ENCODE measurements around the gene EFCAB8. TPM values are rescaled to one million over a fixed set of nuclear protein-coding genes. Genes with fewer than 3 reads are reported as not detected.

EFCAB8 gene
- total and polyA plus RNA-seq, 4 donors, result 0.25 TPM; not detected in 3

GRCh38 chr20:32964575-32964974, 105.9 kb downstream of the EFCAB8 start:
- 93% methylated on average over 6 of the region's 6 CpGs for WGBS
- H3K36me3 ChIP-seq (ENCODE audit: control insufficient read depth in 4 of 4, insufficient read depth in 3 of 4, low read depth in 1 of 4, low read length in 3 of 4), result no peaks in the 10 kb centered on the region
- no peaks in the 10 kb centered on the region for H3K9me3 ChIP-seq (ENCODE audit: control insufficient read depth in 4 of 4, low read length in 3 of 4)
- H3K27ac ChIP-seq (ENCODE audit: low read depth in 1 of 2, low read length in 2 of 2), result no peak overlapping the region
- H3K9ac ChIP-seq (ENCODE audit: low read depth in 1 of 2, low read length in 2 of 2), result no peak overlapping the region
- no peak overlapping the region for H3K4me3 ChIP-seq (ENCODE audit: low read depth in 1 of 3, low read length in 3 of 3)
- no peaks in the 10 kb centered on the region for H3K4me1 ChIP-seq (ENCODE audit: control insufficient read depth in 4 of 4, insufficient read depth in 4 of 4, low read length in 3 of 4)
- H3K27me3 ChIP-seq (ENCODE audit: control insufficient read depth in 4 of 4, insufficient read depth in 4 of 4, low read length in 3 of 4), result no peaks in the 10 kb centered on the region
- no peak for TF ChIP-seq RAD21 (IDR thresholded peaks at IDR 0.05)
- no peak for TF ChIP-seq JUND (IDR thresholded peaks at IDR 0.05)
- no peak for DNase-seq (ENCODE audit: low spot score)

GRCh38 chr20:32965115-32965514, 106.4 kb downstream of the EFCAB8 start:
- TF ChIP-seq TAF1 (conservative IDR thresholded peaks at IDR 0.05), result no peak
- TF ChIP-seq YY1 (IDR thresholded peaks at IDR 0.05), result no peak
- TF ChIP-seq FOXA1 (IDR thresholded peaks at IDR 0.05), result no peak
- TF ChIP-seq CTCF (IDR thresholded peaks at IDR 0.05; ENCODE audit: low read depth, low read length, missing input control), result no peak
- no peak for TF ChIP-seq RAD21 (IDR thresholded peaks at IDR 0.05)
- no peak for TF ChIP-seq SP1 (IDR thresholded peaks at IDR 0.05)
- TF ChIP-seq HNF4G (IDR thresholded peaks at IDR 0.05), result no peak
- no peak for TF ChIP-seq EGR1 (IDR thresholded peaks at IDR 0.05; ENCODE audit: low read depth in 2 of 2)
- TF ChIP-seq NR2F2 (IDR thresholded peaks at IDR 0.05), result no peak
- no peak for TF ChIP-seq RXRA (IDR thresholded peaks at IDR 0.05)
- no peak for TF ChIP-seq MAX (IDR thresholded peaks at IDR 0.05)
- TF ChIP-seq REST (IDR thresholded peaks at IDR 0.05), result no peak
- TF ChIP-seq ZBTB33 (IDR thresholded peaks at IDR 0.05), result no peak
- TF ChIP-seq GABPA (IDR thresholded peaks at IDR 0.05 in 1 of 2, conservative IDR thresholded peaks at IDR 0.05 in 1 of 2), result no peak
- no peak for TF ChIP-seq JUND (IDR thresholded peaks at IDR 0.05)
- TF ChIP-seq HNF4A (conservative IDR thresholded peaks at IDR 0.05), result no peak
- Histone ChIP-seq H3K4me1 (ENCODE audit: control insufficient read depth in 4 of 4, insufficient read depth in 4 of 4, low read length in 3 of 4) (no peaks in the 10 kb centered on the region), H3K27ac (ENCODE audit: low read depth in 1 of 2, low read length in 2 of 2) (no peak overlapping the region), H3K9me3 (ENCODE audit: control insufficient read depth in 4 of 4, low read length in 3 of 4) (no peaks in the 10 kb centered on the region), H3K4me3 (ENCODE audit: low read depth in 1 of 3, low read length in 3 of 3) (no peak overlapping the region), H3K9ac (ENCODE audit: low read depth in 1 of 2, low read length in 2 of 2) (no peak overlapping the region), H3K36me3 (ENCODE audit: control insufficient read depth in 4 of 4, insufficient read depth in 3 of 4, low read depth in 1 of 4, low read length in 3 of 4) (no peaks in the 10 kb centered on the region), H3K27me3 (ENCODE audit: control insufficient read depth in 4 of 4, insufficient read depth in 4 of 4, low read length in 3 of 4) (no peaks in the 10 kb centered on the region)
- no peak for DNase-seq (ENCODE audit: low spot score)
- WGBS, result 87% methylated on average over 8 of the region's 8 CpGs

Measured in liver (tissue), 9 donors.